HG02759 (cell line): ENCODE data around the gene MRO.
"Not testable (repeated sequence)": the region's sequence is repeated elsewhere in the genome, so short reads cannot be mapped to it uniquely, and the experiment has no call there.

Experiments
- ATAC-seq: cut with Tn5 transposase; IDR thresholded peaks from one replicate; pipeline ENCODE4 v1.9.1; 2021; ENCODE audit warnings: mild to moderate bottlenecking, moderate library complexity; ENCODE audit not compliant: unreplicated experiment

The MRO gene

GRCh38 chr18:50793641-50794565 is 25.9 kb downstream of the MRO start:
- no peak for ATAC-seq

- ATAC-seq = no peak
Measured at GRCh38 chr18:50792885-50793284, 26.9 kb downstream of the MRO start.

- ATAC-seq = no peak
Measured at GRCh38 chr18:50791599-50792438, 28.0 kb downstream of the MRO start.

GRCh38 chr18:50790948-50791347 is 28.9 kb downstream of the MRO start:
- ATAC-seq = no peak

GRCh38 chr18:50790241-50790640 is 29.6 kb downstream of the MRO start:
- ATAC-seq = no peak

- no peak for ATAC-seq
Measured at GRCh38 chr18:50788284-50788683, 31.5 kb downstream of the MRO start.

- no peak for ATAC-seq
Measured at GRCh38 chr18:50786864-50787263, 33.0 kb downstream of the MRO start.

GRCh38 chr18:50783553-50783952 is 36.3 kb downstream of the MRO start:
- ATAC-seq = no peak

- not testable (repeated sequence) for ATAC-seq
Measured at GRCh38 chr18:50779021-50779420, 40.8 kb downstream of the MRO start.

GRCh38 chr18:50776383-50776782 is 43.4 kb downstream of the MRO start:
- no peak for ATAC-seq

GRCh38 chr18:50775726-50776125 is 44.1 kb downstream of the MRO start:
- no peak for ATAC-seq

- no peak for ATAC-seq
Measured at GRCh38 chr18:50775207-50775606, 44.6 kb downstream of the MRO start.

- ATAC-seq = no peak
Measured at GRCh38 chr18:50769463-50769862, 50.4 kb downstream of the MRO start.

- no peak for ATAC-seq
Measured at GRCh38 chr18:50757358-50757757, 62.5 kb downstream of the MRO start.

GRCh38 chr18:50754297-50754696 is 65.5 kb downstream of the MRO start:
- ATAC-seq = no peak

- ATAC-seq = no peak
Measured at GRCh38 chr18:50753311-50753710, 66.5 kb downstream of the MRO start.

- no peak for ATAC-seq
Measured at GRCh38 chr18:50751947-50752346, 67.9 kb downstream of the MRO start.

GRCh38 chr18:50751490-50751889 is 68.3 kb downstream of the MRO start:
- no peak for ATAC-seq

GRCh38 chr18:50750546-50750945 is 69.3 kb downstream of the MRO start:
- no peak for ATAC-seq

GRCh38 chr18:50749945-50750344 is 69.9 kb downstream of the MRO start:
- no peak for ATAC-seq

- no peak for ATAC-seq
Measured at GRCh38 chr18:50749421-50749820, 70.4 kb downstream of the MRO start.
